ENCODE data around the gene MUC5B. TPM values are rescaled to one million over a fixed set of nuclear protein-coding genes. Genes with fewer than 3 reads are reported as not detected.

The MUC5B gene
- total RNA-seq, 1 experiment from 2014 or later = 1.6 TPM

DNA sequence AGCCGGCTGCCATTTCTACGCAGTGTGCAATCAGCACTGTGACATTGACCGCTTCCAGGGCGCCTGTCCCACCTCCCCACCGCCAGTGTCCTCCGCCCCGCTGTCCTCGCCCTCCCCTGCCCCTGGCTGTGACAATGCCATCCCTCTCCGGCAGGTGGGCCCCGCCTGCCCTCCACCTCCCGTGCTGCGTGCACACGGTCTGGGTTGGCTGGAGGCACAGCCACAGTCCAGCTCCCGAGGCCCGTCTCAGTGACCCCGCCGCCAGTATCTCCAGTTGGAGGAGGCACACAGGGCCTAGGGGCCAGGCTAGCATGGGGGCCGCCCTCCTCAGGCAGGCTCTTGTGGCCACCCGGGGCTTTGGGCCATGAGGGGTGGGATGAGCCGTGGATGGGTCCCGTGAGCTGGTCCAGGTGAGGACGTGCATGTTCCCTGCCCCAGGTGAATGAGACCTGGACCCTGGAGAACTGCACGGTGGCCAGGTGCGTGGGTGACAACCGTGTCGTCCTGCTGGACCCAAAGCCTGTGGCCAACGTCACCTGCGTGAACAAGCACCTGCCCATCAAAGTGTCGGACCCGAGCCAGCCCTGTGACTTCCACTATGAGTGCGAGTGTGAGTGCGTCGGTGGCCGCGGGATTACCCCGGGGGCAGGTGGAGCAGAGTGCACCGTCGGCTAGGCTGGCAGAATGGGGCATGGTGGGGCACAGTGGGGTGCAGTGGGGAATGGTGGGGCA, 29.7 kb downstream of the MUC5B start (continued):
- TF ChIP-seq TEAD1 (CRISPR knock-in tag; IDR thresholded peaks at IDR 0.05) = no peak

DNA sequence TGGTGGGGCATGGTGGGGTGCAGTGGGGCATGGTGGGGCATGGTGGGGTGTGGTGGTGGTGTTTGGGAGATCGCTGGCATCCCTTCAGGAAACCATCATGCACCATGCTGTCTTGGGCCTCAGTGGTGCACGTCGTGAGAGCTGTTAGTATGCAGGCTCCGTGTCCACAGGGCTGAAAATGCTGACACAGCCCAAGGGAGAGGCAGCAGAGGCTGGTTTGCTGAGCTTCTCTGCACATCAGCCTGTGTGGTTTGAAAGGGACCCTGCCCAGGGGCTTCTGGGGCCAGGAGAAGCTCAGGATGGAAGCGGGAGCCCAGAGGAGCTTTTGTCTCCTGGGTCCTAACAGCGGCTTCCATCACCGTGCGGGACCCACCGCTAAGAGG, 30.2 kb downstream of the MUC5B start:
- ChIA-PET CTCF (no interaction called here), POLR2A (no interaction called here)
- ATAC-seq (no peak), DNase-seq (ENCODE audit: low spot score) (no peak)
- Mint-ChIP-seq H3K27ac (no peak overlapping the region), H3K9me3 (peaks cover 17% of the 10 kb centered on the region), H3K4me3 (no peak overlapping the region), H3K27me3 (ENCODE audit: low read depth) (peaks cover 9% of the 10 kb centered on the region; the same call in 1 of the 2 replicates), H3K4me1 (no peaks in the 10 kb centered on the region), H3K36me3 (peaks cover 28% of the 10 kb centered on the region)
- TF ChIP-seq ZNF219 (CRISPR knock-in tag; IDR thresholded peaks at IDR 0.05; ENCODE audit: borderline replicate concordance) (no peak), GRHL2 (CRISPR knock-in tag; IDR thresholded peaks at IDR 0.05; ENCODE audit: insufficient replicate concordance, severe bottlenecking) (no peak), SMAD3 (CRISPR knock-in tag; IDR thresholded peaks at IDR 0.05; ENCODE audit: borderline replicate concordance) (no peak), STAT6 (CRISPR knock-in tag; conservative IDR thresholded peaks at IDR 0.05; ENCODE audit: low read depth) (no peak), MAX (CRISPR knock-in tag; IDR thresholded peaks at IDR 0.05) (no peak), OVOL2 (CRISPR knock-in tag; IDR thresholded peaks at IDR 0.05; ENCODE audit: borderline replicate concordance) (no peak), ETV6 (CRISPR knock-in tag; IDR thresholded peaks at IDR 0.05) (no peak)
- TF ChIP-seq, protein P1, sequence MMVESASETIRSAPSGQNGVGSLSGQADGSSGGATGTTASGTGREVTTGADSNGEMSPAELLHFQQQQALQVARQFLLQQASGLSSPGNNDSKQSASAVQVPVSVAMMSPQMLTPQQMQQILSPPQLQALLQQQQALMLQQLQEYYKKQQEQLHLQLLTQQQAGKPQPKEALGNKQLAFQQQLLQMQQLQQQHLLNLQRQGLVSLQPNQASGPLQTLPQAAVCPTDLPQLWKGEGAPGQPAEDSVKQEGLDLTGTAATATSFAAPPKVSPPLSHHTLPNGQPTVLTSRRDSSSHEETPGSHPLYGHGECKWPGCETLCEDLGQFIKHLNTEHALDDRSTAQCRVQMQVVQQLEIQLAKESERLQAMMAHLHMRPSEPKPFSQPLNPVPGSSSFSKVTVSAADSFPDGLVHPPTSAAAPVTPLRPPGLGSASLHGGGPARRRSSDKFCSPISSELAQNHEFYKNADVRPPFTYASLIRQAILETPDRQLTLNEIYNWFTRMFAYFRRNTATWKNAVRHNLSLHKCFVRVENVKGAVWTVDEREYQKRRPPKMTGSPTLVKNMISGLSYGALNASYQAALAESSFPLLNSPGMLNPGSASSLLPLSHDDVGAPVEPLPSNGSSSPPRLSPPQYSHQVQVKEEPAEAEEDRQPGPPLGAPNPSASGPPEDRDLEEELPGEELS (CRISPR knock-in tag; IDR thresholded peaks at IDR 0.05) = no peak
- TF ChIP-seq, protein P2, sequence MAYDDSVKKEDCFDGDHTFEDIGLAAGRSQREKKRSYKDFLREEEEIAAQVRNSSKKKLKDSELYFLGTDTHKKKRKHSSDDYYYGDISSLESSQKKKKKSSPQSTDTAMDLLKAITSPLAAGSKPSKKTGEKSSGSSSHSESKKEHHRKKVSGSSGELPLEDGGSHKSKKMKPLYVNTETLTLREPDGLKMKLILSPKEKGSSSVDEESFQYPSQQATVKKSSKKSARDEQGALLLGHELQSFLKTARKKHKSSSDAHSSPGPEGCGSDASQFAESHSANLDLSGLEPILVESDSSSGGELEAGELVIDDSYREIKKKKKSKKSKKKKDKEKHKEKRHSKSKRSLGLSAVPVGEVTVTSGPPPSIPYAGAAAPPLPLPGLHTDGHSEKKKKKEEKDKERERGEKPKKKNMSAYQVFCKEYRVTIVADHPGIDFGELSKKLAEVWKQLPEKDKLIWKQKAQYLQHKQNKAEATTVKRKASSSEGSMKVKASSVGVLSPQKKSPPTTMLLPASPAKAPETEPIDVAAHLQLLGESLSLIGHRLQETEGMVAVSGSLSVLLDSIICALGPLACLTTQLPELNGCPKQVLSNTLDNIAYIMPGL (CRISPR knock-in tag; IDR thresholded peaks at IDR 0.05) = no peak

GRCh38 chr11:1254086-1254648, 31.3 kb downstream of the MUC5B start:
- Mint-ChIP-seq H3K4me1 (no peaks in the 10 kb centered on the region), H3K9me3 (peaks cover 17% of the 10 kb centered on the region), H3K36me3 (peaks cover 28% of the 10 kb centered on the region), H3K27me3 (ENCODE audit: low read depth) (peaks cover 9% of the 10 kb centered on the region; the same call in 1 of the 2 replicates), H3K27ac (no peak overlapping the region), H3K4me3 (no peak overlapping the region)
- ATAC-seq (no peak), DNase-seq (ENCODE audit: low spot score) (no peak)
- ChIA-PET CTCF (no interaction called here), POLR2A (no interaction called here)
- TF ChIP-seq IRF2 (CRISPR knock-in tag; IDR thresholded peaks at IDR 0.05; ENCODE audit: borderline replicate concordance, low read depth) (no peak), FOXK1 (CRISPR knock-in tag; IDR thresholded peaks at IDR 0.05) (no peak), ZNF232 (CRISPR knock-in tag; IDR thresholded peaks at IDR 0.05) (no peak), MAX (CRISPR knock-in tag; IDR thresholded peaks at IDR 0.05) (no peak), ZNF671 (CRISPR knock-in tag; IDR thresholded peaks at IDR 0.05) (no peak), ETV6 (CRISPR knock-in tag; IDR thresholded peaks at IDR 0.05) (no peak), NR3C1 (CRISPR knock-in tag; conservative IDR thresholded peaks at IDR 0.05; ENCODE audit: low read depth) (no peak), RELA (CRISPR knock-in tag; IDR thresholded peaks at IDR 0.05; ENCODE audit: borderline replicate concordance) (no peak), ATF1 (CRISPR knock-in tag; IDR thresholded peaks at IDR 0.05) (no peak)
- TF ChIP-seq, protein P2 (CRISPR knock-in tag; IDR thresholded peaks at IDR 0.05) = no peak
- TF ChIP-seq, protein P3, sequence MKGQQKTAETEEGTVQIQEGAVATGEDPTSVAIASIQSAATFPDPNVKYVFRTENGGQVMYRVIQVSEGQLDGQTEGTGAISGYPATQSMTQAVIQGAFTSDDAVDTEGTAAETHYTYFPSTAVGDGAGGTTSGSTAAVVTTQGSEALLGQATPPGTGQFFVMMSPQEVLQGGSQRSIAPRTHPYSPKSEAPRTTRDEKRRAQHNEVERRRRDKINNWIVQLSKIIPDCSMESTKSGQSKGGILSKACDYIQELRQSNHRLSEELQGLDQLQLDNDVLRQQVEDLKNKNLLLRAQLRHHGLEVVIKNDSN (CRISPR knock-in tag; IDR thresholded peaks at IDR 0.05) = no peak
- TF ChIP-seq, protein P4, sequence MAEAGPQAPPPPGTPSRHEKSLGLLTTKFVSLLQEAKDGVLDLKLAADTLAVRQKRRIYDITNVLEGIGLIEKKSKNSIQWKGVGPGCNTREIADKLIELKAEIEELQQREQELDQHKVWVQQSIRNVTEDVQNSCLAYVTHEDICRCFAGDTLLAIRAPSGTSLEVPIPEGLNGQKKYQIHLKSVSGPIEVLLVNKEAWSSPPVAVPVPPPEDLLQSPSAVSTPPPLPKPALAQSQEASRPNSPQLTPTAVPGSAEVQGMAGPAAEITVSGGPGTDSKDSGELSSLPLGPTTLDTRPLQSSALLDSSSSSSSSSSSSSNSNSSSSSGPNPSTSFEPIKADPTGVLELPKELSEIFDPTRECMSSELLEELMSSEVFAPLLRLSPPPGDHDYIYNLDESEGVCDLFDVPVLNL (CRISPR knock-in tag; IDR thresholded peaks at IDR 0.05; ENCODE audit: borderline replicate concordance, low read depth) = no peak

Data from WTC11 (cell line).